Measurements from ENCODE around the gene GCK.

DNA sequence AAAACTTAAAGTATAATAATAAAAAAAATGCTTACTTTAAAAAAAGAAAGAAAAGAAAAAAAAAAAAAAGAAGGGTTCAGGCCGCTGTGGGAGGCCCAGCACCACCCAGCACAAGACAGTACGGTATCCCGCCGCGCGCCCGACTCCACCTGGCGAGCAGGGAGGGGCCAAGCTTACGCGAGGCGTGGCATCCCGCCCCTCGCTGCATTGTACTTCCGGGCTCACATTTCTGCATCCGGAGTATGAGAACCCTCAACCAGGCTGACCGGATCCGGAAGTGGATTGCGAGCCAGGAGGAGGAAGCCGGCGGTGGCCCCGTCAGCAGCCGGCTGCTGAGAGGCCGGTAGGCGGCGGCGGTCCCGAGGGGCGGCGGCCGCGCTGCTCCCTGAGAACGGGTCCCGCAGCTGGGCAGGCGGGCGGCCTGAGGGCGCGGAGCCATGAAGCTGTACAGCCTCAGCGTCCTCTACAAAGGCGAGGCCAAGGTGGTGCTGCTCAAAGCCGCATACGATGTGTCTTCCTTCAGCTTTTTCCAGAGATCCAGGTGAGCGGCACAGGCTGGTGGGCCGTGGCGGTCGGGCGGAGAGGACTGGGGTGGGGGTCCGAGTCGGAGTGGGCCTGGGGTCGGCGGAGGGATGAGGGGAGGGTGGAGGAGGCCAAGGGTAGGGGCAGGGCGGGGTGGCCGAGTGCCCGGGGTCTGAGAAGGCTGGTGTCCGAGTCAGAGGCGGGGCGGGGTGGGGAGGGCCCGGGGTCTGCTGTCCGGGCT lies 11.6 kb upstream of the GCK start, which contains the start of gene YKT6:
- no peak for TF ChIP-seq E2F5 (CRISPR knock-in tag; conservative IDR thresholded peaks at IDR 0.05)
- no peak for TF ChIP-seq TBP (CRISPR knock-in tag; IDR thresholded peaks at IDR 0.05)
- TF ChIP-seq, protein P1, sequence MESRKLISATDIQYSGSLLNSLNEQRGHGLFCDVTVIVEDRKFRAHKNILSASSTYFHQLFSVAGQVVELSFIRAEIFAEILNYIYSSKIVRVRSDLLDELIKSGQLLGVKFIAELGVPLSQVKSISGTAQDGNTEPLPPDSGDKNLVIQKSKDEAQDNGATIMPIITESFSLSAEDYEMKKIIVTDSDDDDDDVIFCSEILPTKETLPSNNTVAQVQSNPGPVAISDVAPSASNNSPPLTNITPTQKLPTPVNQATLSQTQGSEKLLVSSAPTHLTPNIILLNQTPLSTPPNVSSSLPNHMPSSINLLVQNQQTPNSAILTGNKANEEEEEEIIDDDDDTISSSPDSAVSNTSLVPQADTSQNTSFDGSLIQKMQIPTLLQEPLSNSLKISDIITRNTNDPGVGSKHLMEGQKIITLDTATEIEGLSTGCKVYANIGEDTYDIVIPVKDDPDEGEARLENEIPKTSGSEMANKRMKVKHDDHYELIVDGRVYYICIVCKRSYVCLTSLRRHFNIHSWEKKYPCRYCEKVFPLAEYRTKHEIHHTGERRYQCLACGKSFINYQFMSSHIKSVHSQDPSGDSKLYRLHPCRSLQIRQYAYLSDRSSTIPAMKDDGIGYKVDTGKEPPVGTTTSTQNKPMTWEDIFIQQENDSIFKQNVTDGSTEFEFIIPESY (CRISPR knock-in tag; IDR thresholded peaks at IDR 0.05): no peak
- TF ChIP-seq FOXM1 (CRISPR knock-in tag; IDR thresholded peaks at IDR 0.05): no peak
- no peak for TF ChIP-seq PHB2 (IDR thresholded peaks at IDR 0.05; ENCODE audit: partially characterized antibody)

All from HepG2 (cell line).